ENCODE results near the gene MVP. TPM values are rescaled to one million over a fixed set of nuclear protein-coding genes. Genes with fewer than 3 reads are reported as not detected.
"Not testable (repeated sequence)": the region's sequence is repeated elsewhere in the genome, so short reads cannot be mapped to it uniquely, and the experiment has no call there.

Gene MVP
- total RNA-seq, 2 experiments from 2014 or later, result 6.3 to 6.8 TPM

- Histone ChIP-seq H3K27ac (ENCODE audit: low read depth, low read length, poor library complexity, severe bottlenecking) (no peak overlapping the region), H3K4me3 (ENCODE audit: low read depth, low read length, poor library complexity, severe bottlenecking) (no peak overlapping the region), H3K4me1 (ENCODE audit: insufficient read depth, low read length, poor library complexity, severe bottlenecking) (no peaks in the 10 kb centered on the region), H2AFZ (ENCODE audit: low read length) (no peak overlapping the region), H3K79me2 (ENCODE audit: insufficient read depth, low read depth, low read length) (no peaks in the 10 kb centered on the region), H4K20me1 (ENCODE audit: insufficient read depth, low read length) (no peaks in the 10 kb centered on the region), H3K36me3 (ENCODE audit: insufficient read depth, low read length) (no peaks in the 10 kb centered on the region), H3K4me2 (ENCODE audit: low read length) (no peak overlapping the region), H3K9me2 (ENCODE audit: insufficient read depth, low read length) (no peaks in the 10 kb centered on the region), H3K9me3 (ENCODE audit: low read length) (no peaks in the 10 kb centered on the region)
- TF ChIP-seq CTCF (conservative IDR thresholded peaks at IDR 0.05; ENCODE audit: low read length) (no peak), EZH2phosphoT487 (IDR thresholded peaks at IDR 0.05; ENCODE audit: borderline replicate concordance, low read depth, low read length) (no peak)
- DNase-seq (ENCODE audit: low spot score), result no peak
- ChIA-PET POLR2A (interaction anchor here (0.6 kb wide), 1 partner anchor 558 kb away, joined by 4 read pairs; no protein-coding TSS in a partner anchor), CTCF (ENCODE audit: unreplicated experiment) (no interaction called here)
- intact Hi-C loops (cut with micrococcal nuclease; ENCODE audit: unreplicated experiment), result no loop called here
- BruUV-seq (replicated peaks), result no TSS peak
Measured at GRCh38 chr16:29883987-29884386, 63.7 kb downstream of the MVP start.

- POLR2A ChIA-PET, result interaction anchor here (0.6 kb wide), 1 partner anchor 9 kb away, joined by 3 read pairs; no protein-coding TSS in a partner anchor
- H3K79me2 ChIP-seq (ENCODE audit: insufficient read depth, low read depth, low read length); H2AFZ ChIP-seq (ENCODE audit: low read length); H3K4me1 ChIP-seq (ENCODE audit: insufficient read depth, low read length, poor library complexity, severe bottlenecking); H3K9me3 ChIP-seq (ENCODE audit: low read length); H4K20me1 ChIP-seq (ENCODE audit: insufficient read depth, low read length); H3K4me2 ChIP-seq (ENCODE audit: low read length); H3K4me3 ChIP-seq (ENCODE audit: low read depth, low read length, poor library complexity, severe bottlenecking); H3K36me3 ChIP-seq (ENCODE audit: insufficient read depth, low read length); BruUV-seq (replicated peaks); CTCF ChIA-PET (ENCODE audit: unreplicated experiment); intact Hi-C loops (cut with micrococcal nuclease; ENCODE audit: unreplicated experiment); DNase-seq (ENCODE audit: low spot score); H3K27ac ChIP-seq (ENCODE audit: low read depth, low read length, poor library complexity, severe bottlenecking); H3K9me2 ChIP-seq (ENCODE audit: insufficient read depth, low read length): not testable (repeated sequence)
Measured at GRCh38 chr16:29889372-29889771, 69.1 kb downstream of the MVP start.

- BruUV-seq (replicated peaks), result no TSS peak
- no peak overlapping the region for H2AFZ ChIP-seq (ENCODE audit: low read length)
- H3K36me3 ChIP-seq (ENCODE audit: insufficient read depth, low read length), result no peaks in the 10 kb centered on the region
- no peaks in the 10 kb centered on the region for H3K9me2 ChIP-seq (ENCODE audit: insufficient read depth, low read length)
- ChIA-PET POLR2A (no interaction called here), CTCF (ENCODE audit: unreplicated experiment) (no interaction called here)
- no peak overlapping the region for H3K27ac ChIP-seq (ENCODE audit: low read depth, low read length, poor library complexity, severe bottlenecking)
- H3K79me2 ChIP-seq (ENCODE audit: insufficient read depth, low read depth, low read length), result no peaks in the 10 kb centered on the region
- no peak overlapping the region for H3K4me3 ChIP-seq (ENCODE audit: low read depth, low read length, poor library complexity, severe bottlenecking)
- H3K4me1 ChIP-seq (ENCODE audit: insufficient read depth, low read length, poor library complexity, severe bottlenecking), result no peaks in the 10 kb centered on the region
- no peak overlapping the region for H3K4me2 ChIP-seq (ENCODE audit: low read length)
- intact Hi-C loops (cut with micrococcal nuclease; ENCODE audit: unreplicated experiment), result no loop called here
- TF ChIP-seq CTCF (conservative IDR thresholded peaks at IDR 0.05; ENCODE audit: low read length) (no peak), EZH2phosphoT487 (IDR thresholded peaks at IDR 0.05; ENCODE audit: borderline replicate concordance, low read depth, low read length) (no peak)
- H4K20me1 ChIP-seq (ENCODE audit: insufficient read depth, low read length), result no peaks in the 10 kb centered on the region
- no peaks in the 10 kb centered on the region for H3K9me3 ChIP-seq (ENCODE audit: low read length)
- no peak for DNase-seq (ENCODE audit: low spot score)
Measured at GRCh38 chr16:29891525-29892457, 71.5 kb downstream of the MVP start.

Data from OCI-LY7 (cell line).